ENCODE measurements around the gene FBXW9.

DNA sequence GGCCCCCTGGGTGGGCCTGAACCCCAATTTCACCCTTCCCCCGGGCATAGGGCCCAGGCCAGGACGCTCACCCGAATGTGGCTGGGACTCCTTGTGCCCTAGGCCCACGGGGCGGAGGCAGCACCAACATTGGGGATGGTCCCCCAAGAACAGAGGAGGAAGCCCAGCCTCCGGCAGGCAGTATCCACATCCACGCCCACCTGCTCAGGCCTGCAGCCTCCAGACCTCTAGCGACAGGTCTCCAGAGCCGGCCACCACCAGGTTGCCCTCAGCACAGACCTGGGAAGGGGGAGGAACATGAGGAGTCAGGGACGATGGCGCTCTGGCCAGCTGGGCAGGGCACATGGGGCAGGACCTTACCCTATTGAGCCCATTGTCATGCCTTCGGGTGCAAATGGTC, 7.4 kb downstream of the FBXW9 start:
- no peak for TF ChIP-seq MYC (IDR thresholded peaks at IDR 0.05; ENCODE audit: low read depth, low read length)
- TF ChIP-seq, protein P1, sequence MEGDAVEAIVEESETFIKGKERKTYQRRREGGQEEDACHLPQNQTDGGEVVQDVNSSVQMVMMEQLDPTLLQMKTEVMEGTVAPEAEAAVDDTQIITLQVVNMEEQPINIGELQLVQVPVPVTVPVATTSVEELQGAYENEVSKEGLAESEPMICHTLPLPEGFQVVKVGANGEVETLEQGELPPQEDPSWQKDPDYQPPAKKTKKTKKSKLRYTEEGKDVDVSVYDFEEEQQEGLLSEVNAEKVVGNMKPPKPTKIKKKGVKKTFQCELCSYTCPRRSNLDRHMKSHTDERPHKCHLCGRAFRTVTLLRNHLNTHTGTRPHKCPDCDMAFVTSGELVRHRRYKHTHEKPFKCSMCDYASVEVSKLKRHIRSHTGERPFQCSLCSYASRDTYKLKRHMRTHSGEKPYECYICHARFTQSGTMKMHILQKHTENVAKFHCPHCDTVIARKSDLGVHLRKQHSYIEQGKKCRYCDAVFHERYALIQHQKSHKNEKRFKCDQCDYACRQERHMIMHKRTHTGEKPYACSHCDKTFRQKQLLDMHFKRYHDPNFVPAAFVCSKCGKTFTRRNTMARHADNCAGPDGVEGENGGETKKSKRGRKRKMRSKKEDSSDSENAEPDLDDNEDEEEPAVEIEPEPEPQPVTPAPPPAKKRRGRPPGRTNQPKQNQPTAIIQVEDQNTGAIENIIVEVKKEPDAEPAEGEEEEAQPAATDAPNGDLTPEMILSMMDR (IDR thresholded peaks at IDR 0.05; ENCODE audit: low read depth, low read length): no peak
